ENCODE measurements around the gene MYH9.

The MYH9 gene

DNA sequence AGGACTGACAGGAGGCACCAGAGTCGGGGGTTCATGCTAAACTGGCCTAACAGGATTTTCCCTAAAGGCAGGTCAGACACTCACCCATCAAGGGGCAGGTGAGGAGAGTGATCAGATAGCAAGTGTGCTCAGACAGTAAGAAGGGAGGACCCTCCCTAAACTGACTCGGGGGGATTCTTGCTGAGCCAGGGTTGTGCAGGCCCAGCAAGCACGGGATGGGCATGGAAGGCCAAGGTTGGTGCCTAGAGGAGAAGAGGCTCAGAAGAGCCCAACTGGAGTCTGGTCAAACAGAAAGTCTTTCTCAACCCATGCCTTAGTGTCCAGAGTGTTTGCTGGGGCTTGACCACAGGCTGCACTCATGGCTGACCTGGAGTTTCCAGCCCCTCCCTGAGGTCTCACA lies 141.0 kb downstream of the MYH9 start:
- Histone ChIP-seq H3K27ac (no peak overlapping the region), H3K4me1 (no peaks in the 10 kb centered on the region), H3K27me3 (no peaks in the 10 kb centered on the region), H3K4me2 (no peak overlapping the region), H3K9ac (no peak overlapping the region), H3K9me3 (peaks cover 33% of the 10 kb centered on the region), H4K20me1 (no peaks in the 10 kb centered on the region), H3K4me3 (no peak overlapping the region), H3K36me3 (no peaks in the 10 kb centered on the region)
- no peak for TF ChIP-seq Cebpa-rat (IDR thresholded peaks at IDR 0.05)

- Histone ChIP-seq H4K20me1 (no peaks in the 10 kb centered on the region), H3K9ac (no peak overlapping the region), H3K27ac (no peak overlapping the region), H3K4me2 (no peak overlapping the region), H3K27me3 (no peaks in the 10 kb centered on the region), H3K4me3 (no peak overlapping the region), H3K9me3 (peaks cover 33% of the 10 kb centered on the region), H3K4me1 (no peaks in the 10 kb centered on the region), H3K36me3 (no peaks in the 10 kb centered on the region)
- no peak for TF ChIP-seq Cebpa-rat (IDR thresholded peaks at IDR 0.05)
These were observed 141.9 kb downstream of the MYH9 start for GRCh38 chr22:36245805-36246356.

GRCh38 chr22:36244522-36245391 lies 143.0 kb downstream of the MYH9 start:
- Histone ChIP-seq H3K4me2 (no peak overlapping the region), H3K27me3 (no peaks in the 10 kb centered on the region), H3K9me3 (peaks cover 33% of the 10 kb centered on the region), H3K27ac (no peak overlapping the region), H3K9ac (no peak overlapping the region), H3K4me1 (peaks cover 3% of the 10 kb centered on the region), H4K20me1 (no peaks in the 10 kb centered on the region), H3K36me3 (no peaks in the 10 kb centered on the region), H3K4me3 (no peak overlapping the region)
- TF ChIP-seq Cebpa-rat (IDR thresholded peaks at IDR 0.05), result no peak

- Histone ChIP-seq H3K4me3 (no peak overlapping the region), H3K27me3 (no peaks in the 10 kb centered on the region), H3K27ac (no peak overlapping the region), H3K9ac (no peak overlapping the region), H3K4me1 (peaks cover 6% of the 10 kb centered on the region), H3K4me2 (no peak overlapping the region), H3K9me3 (peaks cover 32% of the 10 kb centered on the region), H4K20me1 (no peaks in the 10 kb centered on the region), H3K36me3 (no peaks in the 10 kb centered on the region)
- no peak for TF ChIP-seq Cebpa-rat (IDR thresholded peaks at IDR 0.05)
These were observed 143.8 kb downstream of the MYH9 start for GRCh38 chr22:36243986-36244385.

DNA sequence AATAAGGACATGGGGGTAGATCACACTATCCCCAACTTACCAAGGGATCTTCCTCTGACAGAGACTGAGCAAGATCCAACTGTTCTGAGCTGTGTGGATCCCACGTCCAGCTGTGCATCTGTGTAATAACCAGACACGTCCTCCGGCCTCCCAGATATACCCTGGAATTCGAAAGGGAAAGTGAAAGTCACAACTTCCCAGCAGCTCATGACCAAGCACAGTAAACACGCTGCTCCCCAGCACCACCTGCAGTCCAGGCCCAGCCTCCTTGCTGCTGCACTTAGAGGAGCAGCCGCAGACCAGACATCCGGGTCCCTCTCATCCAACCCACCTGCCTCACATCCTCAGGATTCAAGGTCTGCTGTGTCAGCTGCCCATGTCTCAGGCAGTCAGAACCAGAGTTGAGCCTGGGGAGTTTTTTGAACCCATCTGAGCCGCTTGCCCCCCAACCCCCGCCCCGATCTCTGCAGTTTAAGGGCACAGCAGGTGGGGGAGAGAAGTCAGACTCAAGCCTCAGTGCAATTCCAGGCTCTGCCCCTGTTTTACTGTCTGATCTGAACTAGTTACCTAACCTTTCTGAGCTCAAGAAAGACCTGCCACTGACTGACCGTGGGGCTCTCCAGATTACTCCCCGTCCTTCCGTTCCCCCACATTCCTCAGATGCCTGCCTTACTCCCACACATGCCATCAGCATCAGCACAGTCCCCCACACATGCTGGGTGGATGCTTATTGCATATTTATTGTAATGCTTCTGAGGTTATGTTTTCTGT lies 148.2 kb downstream of the MYH9 start, which contains the start of gene APOL2:
Gene APOL2, minus strand, starts transcription at position 127 of the 771 bp plus-strand sequence. CDS start 6,365 bp downstream, outside the sequence.
- peak within 1 kb of the TSS; percentile 70 for H3K27ac ChIP-seq
- no peaks in the 10 kb centered on the region for H3K27me3 ChIP-seq

GRCh38 chr22:36239150-36239400 lies 148.7 kb downstream of the MYH9 start:
- H4K20me1 ChIP-seq, result no peaks in the 10 kb centered on the region
- peak overlapping the region; percentile 76 for H3K4me3 ChIP-seq
- no peak for TF ChIP-seq Cebpa-rat (IDR thresholded peaks at IDR 0.05)
- H3K36me3 ChIP-seq, result peaks cover 23% of the 10 kb centered on the region
- peaks cover 32% of the 10 kb centered on the region for H3K4me1 ChIP-seq
- no peaks in the 10 kb centered on the region for H3K27me3 ChIP-seq
- H3K9me3 ChIP-seq, result peaks cover 17% of the 10 kb centered on the region
- H3K27ac ChIP-seq, result peak overlapping the region; percentile 70
- H3K4me2 ChIP-seq, result peak overlapping the region; percentile 99
- H3K9ac ChIP-seq, result peak overlapping the region; percentile 82

More for the DNA sequence above, 148.2 kb downstream of the MYH9 start, which contains the start of gene APOL2:
- Histone ChIP-seq H4K20me1 (no peaks in the 10 kb centered on the region), H3K4me1 (peaks cover 32% of the 10 kb centered on the region), H3K9me3 (peaks cover 17% of the 10 kb centered on the region), H3K4me2 (peak within 1 kb of the TSS; percentile 99), H3K4me3 (peak within 1 kb of the TSS; percentile 76), H3K9ac (peak within 1 kb of the TSS; percentile 82), H3K36me3 (peaks cover 23% of the 10 kb centered on the region)
- TF ChIP-seq Cebpa-rat (IDR thresholded peaks at IDR 0.05), result no peak

GRCh38 chr22:36238373-36239149 lies 149.2 kb downstream of the MYH9 start:
- Histone ChIP-seq H3K9me3 (peaks cover 17% of the 10 kb centered on the region), H3K4me2 (peak overlapping the region; percentile 99), H3K4me1 (peaks cover 32% of the 10 kb centered on the region), H3K27ac (peak overlapping the region; percentile 70), H3K9ac (peak overlapping the region; percentile 82), H4K20me1 (no peaks in the 10 kb centered on the region), H3K4me3 (peak overlapping the region; percentile 76), H3K27me3 (no peaks in the 10 kb centered on the region), H3K36me3 (peaks cover 27% of the 10 kb centered on the region)
- no peak for TF ChIP-seq Cebpa-rat (IDR thresholded peaks at IDR 0.05)

DNA sequence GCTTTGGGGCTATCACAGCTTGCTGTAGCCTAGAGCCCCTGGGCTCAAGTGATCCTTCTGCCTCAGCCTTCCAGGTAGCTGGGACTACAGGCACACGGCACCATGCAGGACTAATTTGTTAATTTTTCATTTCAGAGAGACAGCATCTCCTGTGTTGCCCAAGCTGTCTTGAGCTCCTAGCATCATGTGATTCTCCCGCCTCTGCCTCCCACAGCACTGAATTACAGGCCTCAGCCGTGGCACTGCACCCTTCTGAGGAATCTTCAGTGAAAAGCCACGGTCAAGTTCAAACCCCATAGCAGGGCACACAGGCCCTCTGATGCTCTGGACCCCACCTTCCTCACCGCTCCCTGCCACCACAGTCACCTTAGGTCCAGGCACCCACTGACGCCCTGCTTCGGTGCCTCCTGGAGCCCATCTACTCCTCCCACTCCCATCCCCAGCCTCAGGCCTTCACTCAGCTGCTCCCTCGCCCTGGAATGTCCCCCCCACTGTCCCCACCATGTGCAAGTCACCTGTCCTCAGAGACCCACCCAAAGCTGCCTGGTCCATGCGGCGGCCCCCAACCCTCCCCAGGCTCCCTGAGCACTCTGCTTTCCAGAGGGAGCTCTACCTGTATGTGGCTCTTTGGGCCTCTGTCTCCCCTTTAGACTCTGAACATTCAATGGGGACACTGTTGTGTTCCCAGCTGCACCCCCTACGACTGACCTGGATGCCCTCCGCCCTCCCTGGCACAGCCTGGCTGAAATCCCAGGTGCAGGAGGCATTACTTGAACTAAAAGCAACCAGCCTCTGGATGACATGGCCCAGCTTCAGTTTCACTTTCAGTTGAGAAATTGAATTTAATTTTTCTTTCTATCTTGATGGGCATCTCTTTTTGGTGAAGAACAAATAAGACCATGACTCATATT lies 150.1 kb downstream of the MYH9 start:
- peaks cover 8% of the 10 kb centered on the region for H3K9me3 ChIP-seq
- H3K27ac ChIP-seq, result peak overlapping the region; percentile 70
- H3K4me2 ChIP-seq, result peak overlapping the region; percentile 99
- H3K27me3 ChIP-seq, result no peaks in the 10 kb centered on the region
- H3K9ac ChIP-seq, result peak overlapping the region; percentile 82
- no peaks in the 10 kb centered on the region for H4K20me1 ChIP-seq
- peak overlapping the region; percentile 76 for H3K4me3 ChIP-seq
- peaks cover 32% of the 10 kb centered on the region for H3K4me1 ChIP-seq
- peaks cover 35% of the 10 kb centered on the region for H3K36me3 ChIP-seq
- no peak for TF ChIP-seq Cebpa-rat (IDR thresholded peaks at IDR 0.05)
